ENCODE data around the gene CCR9.
"Not testable (repeated sequence)": the region's sequence is repeated elsewhere in the genome, so short reads cannot be mapped to it uniquely, and the experiment has no call there.

Gene CCR9, protein sequence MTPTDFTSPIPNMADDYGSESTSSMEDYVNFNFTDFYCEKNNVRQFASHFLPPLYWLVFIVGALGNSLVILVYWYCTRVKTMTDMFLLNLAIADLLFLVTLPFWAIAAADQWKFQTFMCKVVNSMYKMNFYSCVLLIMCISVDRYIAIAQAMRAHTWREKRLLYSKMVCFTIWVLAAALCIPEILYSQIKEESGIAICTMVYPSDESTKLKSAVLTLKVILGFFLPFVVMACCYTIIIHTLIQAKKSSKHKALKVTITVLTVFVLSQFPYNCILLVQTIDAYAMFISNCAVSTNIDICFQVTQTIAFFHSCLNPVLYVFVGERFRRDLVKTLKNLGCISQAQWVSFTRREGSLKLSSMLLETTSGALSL

DNA sequence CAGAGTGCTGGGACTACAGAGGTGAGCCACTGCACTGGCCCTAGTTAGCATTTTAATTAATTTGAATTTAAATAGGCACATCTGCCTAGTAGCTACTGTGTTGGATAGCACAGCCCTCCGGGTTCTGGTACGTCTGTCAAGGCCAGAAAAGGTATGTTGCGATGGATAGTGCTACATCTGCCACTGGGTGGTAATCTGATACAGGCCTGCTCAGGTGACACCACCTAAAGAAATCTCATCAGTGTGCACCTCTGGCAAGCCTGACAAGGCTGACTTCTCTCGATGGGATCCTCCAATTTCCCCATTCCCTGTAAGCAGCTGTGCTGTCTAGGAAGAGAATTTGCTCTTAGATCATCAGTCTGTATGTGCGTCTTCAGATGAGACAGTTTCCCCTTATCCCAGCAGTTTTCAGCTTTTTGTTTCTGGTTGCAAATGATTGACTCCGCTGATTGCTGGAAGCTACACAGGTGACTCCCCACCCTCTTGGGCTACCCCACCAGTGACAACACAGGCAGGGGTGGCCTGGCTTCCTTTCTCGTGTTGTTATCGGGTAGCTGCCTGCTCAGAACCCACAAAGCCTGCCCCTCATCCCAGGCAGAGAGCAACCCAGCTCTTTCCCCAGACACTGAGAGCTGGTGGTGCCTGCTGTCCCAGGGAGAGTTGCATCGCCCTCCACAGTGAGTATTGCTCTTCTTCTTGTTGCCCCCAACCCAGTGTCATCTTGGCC, at the start of gene CCR9:
Gene CCR9 (plus strand): TSS at position 565 of the 727 bp plus-strand sequence. CDS start 8,391 bp downstream, outside the sequence.
- no peak for DNase-seq (ENCODE audit: low read depth in 2 of 3, low spot score in 2 of 3)

DNA sequence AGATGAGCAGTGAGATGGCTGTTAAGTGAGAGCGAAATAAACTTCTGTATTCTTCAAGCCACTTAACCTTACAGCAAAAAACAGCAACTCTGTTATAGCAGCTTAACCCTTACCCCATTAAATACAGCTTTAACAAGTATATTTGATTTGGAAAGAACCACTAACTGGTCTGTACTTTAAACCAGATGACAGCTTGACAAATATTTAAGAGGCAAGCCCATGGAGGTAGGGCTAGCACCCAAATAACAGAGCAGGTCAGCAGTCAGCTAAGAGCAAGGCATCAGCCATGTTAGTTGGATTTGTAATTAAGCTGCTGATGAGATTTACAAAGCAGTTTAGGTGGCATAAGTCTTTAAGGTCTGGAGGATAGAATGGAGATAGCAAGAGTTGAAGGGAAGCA, 47.9 kb upstream of the CCR9 start:
- no peak for DNase-seq (ENCODE audit: low read depth in 2 of 3, low spot score in 2 of 3)

DNA sequence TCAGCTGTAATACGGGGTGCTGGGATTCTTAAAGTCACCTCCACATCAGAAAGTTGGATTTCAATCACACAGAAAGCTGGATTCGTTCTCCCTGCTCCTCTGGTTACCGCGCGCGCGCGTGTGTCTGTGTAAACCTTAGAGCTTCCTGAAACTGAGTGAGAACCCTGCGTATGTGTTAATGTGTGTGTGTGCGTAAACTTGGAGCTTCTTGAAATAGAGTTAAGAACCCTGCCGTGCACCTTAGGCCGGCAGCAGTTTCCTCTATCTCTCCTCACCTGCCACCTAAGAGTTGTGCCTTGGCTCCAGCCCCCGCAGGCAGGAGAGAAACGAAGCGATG, 45.0 kb upstream of the CCR9 start:
- DNase-seq (ENCODE audit: low read depth in 2 of 3, low spot score in 2 of 3), result no peak

DNA sequence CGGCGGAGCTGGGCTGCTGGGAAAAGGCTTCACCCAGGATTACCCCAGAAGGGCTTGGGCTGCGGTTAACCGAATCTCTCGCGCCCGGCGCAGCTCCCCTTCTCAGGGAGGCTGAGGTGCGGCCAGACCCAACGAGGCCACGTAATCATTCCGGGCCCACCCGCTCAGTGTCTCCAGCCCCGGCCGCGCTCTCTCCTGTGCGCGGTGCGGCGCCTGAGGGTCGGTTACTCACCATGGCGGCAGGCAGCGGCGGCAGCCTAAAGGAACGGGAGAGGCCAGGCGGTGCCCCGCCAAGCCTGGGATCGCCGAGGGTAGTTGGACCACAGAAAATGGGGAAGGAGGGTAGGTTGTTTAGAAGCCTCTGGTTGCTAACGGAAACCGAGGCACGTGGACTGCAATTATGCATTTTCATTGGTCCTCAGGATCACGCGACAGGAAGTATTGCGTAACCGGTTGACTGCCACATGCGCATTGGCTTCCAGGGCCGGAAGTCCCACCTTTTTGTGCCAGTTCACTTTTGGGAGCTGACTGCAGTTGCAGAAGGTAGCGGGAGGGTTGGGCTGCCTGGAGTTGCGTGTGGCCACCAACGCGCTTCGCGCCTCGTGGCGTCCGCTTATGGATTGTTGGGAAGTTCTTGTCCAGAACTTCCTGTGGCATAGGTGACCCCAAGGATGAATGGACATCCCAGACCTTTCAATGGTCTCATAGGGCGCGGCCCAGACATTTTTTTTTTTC, 44.4 kb upstream of the CCR9 start, which contains the start of gene LZTFL1:
Gene LZTFL1 (minus strand): TSS at position 363 of the 735 bp plus-strand sequence. CDS start 128 bp downstream, at position 235.
- DNase-seq (ENCODE audit: low read depth in 2 of 3, low spot score in 2 of 3), result peak; percentile 60 to 77 (median 63)

DNA sequence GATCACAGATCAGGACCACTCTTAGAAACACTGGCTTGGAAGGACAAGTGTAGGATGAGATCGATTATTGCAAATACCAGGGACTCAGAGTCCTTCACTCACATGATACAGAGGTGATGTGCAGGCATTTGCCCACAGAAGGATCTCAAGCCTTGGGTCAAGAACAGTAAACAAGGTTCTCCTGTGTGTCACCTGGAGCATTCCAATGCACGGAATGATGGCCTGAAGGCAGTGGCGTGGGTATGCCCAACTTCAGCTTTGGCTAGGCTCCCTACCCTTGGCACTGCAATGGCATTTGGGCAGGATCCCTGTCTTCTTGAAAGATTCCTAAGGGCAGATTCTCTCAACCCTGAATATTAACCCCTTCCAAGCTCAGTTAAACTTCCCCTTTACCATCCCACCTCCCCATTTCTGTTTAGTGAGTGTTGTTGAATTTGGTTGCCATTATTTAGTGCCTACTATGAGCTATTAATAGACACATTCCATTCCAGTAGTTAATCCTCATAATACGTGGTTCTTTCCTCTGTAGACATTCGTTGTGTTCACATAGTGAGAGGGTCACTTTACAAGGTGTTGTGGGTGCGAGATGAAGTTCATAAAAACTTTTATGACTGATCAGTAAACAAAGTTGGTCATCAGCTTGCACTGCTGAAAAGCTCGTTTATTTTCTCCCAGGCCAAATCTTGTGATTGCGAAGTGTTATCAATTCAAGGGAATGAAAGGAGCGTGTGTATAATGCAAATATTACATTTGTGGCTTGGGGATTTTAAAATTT, 43.3 kb upstream of the CCR9 start:
- no peak for DNase-seq (ENCODE audit: low read depth in 2 of 3, low spot score in 2 of 3)

DNA sequence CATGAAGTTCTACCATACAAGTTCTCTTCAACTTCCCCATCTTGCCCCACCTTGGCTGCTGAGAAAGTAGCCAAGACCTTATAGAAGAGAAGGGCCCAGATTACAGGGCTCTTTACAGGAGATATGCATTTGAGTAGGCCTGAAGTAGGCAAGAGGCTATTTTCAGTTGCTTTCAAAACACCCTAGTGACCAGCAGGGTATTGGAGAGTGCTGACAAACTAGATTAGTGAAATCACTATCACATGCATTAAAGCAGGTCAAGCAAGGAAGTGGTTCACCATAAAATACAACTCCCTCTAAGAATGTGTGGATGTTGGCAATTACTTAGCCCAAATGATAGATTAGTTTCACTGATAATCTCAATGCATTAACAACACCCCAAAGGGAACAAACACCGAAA, 41.7 kb upstream of the CCR9 start:
- no peak for DNase-seq (ENCODE audit: low read depth in 2 of 3, low spot score in 2 of 3)

DNA sequence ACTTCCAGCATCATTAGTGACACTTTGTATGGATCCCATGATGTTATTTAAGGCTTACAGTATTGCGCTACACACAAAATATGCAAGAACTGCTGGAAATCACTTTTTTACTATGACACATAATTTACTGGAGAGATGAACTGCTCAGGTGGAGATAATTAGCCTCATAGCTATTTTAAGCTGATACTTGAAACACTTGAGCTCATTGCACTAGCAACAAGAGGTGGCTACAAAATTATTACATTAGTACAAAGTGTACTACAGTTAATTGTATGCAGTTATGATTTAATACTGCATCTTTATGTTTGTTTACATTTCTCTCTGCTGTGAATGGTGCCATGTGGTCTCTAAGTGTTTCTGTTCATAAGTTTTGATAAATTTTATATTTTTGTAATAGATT, 38.0 kb upstream of the CCR9 start:
- DNase-seq (ENCODE audit: low read depth in 2 of 3, low spot score in 2 of 3), result no peak

DNA sequence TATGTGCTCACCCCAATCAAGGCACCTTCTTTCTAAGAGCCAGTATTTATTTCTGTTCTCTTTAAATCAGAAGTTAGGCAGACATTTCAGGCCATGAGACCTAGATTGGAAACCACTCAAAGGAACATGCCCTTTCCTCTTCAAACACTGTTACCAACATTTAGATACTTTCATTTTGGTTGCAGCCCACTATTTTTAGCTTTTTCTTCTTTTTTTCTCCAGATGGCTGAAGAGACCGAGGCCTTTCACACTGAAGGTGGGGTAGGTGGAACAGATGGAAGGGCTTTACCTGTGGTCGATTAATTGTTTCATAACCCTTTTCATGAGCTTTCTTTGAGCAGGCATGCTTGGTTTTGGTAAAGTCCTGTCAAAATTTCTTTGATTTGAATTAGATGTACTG, 33.5 kb upstream of the CCR9 start:
- no peak for DNase-seq (ENCODE audit: low read depth in 2 of 3, low spot score in 2 of 3)

DNA sequence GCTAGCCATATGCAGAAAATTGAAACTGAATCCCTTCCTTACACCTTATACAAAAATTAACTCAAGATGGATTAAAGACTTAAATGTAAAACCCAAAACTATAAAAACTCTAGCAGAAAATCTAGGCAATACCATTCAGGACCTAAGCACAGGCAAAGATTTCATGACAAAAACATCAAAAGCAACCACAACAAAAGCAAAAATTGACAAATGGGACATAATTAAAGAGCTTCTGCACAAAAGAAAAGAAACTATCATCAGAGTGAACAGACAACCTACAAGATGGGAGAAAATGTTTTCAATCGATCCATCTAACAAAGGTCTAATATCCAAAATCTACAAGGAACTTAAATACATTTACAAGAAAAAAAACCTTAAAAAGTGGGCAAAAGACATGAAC, 30.0 kb upstream of the CCR9 start:
- not testable (repeated sequence) for DNase-seq (ENCODE audit: low read depth in 2 of 3, low spot score in 2 of 3)

DNA sequence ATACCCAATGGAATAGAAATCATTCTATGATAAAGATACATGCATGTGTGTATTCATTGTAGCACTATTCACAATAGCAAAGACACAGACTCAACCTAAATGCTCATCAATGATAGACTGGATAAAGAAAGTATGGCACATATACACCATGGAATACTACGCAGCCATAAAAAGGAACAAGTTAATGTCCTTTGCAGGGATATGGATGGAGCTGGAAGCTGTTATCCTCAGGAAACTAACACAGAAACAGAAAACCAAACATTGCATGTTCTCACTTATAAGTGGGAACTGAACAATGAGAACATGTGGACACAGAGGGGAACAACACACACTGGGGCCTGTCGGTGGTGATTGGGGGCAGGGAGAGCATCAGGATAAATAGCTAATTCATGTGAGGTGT, 29.3 kb upstream of the CCR9 start:
- DNase-seq (ENCODE audit: low read depth in 2 of 3, low spot score in 2 of 3), result not testable (repeated sequence)

DNA sequence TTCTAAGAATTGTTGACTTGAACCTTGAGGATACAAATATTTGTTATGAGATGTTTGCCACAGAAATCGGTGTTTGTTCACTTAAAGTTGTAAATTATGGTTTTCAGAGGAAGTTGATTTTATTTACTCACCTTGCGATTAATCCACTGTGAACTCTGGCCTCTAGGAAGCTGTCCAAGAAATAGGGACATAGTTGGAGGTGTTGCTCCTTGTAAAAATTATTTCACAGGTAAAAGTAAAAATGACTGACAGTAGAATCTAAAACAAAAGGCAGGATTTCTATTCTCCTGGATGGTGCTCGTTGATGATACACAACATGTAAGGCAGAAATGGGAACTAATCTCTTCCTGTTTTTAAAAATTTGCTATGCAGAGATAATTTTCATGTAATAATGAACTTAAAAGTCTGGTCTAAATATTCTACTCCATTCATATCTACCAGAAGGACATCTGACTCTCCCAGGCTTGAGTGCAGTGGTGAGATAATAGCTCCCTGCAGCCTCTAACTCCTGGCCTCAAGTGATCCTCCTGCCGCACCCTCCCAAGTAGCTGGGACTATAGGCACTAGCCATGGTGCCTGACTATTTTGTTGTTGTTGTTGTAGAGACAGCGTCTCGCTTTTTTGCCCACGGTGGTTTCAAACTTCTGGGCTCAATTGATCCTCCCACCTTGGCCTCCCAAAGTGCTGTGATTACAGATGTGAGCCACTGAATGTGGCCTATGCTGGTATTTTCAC, 27.4 kb upstream of the CCR9 start:
- DNase-seq (ENCODE audit: low read depth in 2 of 3, low spot score in 2 of 3), result no peak

DNA sequence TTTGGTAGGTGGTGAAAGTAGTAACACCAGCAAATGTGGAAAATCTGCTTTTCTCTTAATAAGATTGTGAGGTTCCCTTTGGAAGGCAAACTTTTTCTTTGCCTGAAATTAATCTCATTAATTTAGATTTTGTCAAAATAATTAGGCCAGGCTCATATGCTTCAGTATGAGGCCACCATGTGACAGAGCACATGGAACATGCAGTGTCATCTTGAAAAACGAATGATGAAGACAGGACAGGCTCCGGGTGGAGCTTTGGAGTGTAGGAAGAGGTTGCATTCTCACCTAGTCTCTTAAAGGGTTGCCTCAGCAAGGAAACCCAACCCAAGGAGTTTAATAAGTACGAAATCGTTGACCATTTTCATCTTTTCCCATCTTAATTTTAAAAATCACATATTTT, 25.9 kb upstream of the CCR9 start:
- no peak for DNase-seq (ENCODE audit: low read depth in 2 of 3, low spot score in 2 of 3)

DNA sequence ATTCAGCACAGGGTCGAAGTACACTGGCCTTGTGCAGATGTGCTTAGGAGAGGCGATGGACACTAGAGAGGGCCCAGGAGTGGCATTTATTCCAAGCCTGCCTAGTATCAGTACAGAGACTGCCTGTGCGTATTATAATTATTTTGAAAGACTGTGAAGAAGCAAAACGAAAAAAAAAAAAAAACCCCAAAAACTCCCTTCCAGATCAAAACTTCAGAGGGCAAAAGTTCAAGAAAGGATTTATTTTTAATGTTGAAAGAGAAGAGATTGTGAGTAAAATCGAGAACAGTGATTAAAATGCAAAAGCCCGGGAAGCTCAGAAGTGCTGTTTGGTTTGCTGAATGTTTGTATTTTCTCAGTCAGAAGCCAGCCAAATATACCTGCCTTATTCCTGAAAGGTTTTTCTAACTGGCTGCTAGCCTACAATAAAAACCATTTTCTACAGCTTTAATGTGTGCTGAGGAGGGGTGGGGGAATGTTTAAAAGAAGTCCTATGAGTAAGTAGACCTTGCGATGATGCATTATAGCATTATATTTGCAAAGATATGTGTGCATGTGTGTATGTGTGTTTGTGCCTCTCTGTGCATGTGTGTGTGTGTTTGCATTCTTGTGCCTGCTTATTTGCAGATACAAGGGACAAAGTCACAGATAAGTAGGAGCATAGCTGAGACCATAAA, 25.2 kb upstream of the CCR9 start:
- no peak for DNase-seq (ENCODE audit: low read depth in 2 of 3, low spot score in 2 of 3)

DNA sequence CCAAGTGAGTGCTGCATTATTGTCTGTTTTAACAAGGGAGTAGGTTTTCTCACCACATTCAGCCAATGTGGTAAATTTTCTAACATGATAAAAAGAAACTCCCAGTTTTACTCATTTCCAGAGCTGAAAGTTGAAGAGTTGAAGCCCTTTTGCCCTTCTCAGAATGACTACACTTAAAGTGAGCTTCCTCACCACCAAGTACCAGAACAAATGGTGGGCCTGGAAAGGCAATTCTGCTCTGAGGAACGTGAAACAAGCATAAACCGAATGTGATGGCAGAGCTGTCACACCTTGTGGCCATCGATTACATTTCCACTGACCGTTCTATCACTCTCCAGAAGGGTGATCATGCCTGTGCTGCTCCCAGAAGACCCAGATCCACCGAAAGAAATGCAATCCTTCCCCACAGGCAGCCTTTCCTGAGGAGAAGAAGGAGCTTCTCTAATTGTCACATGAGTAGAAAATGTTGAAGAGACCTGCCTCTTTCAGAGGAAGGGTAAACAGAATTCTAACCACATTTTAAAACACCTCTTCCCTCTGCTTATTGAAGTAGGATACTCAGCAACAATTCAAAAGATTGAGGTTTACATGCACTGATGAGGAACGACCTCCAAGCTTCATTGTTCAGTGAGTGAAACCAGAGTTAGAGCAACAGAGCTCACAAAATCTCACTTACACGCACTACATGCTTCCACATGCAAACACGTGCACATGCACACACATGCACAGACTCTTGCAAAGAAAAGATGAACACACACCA, 21.4 kb upstream of the CCR9 start:
- DNase-seq (ENCODE audit: low read depth in 2 of 3, low spot score in 2 of 3), result no peak

DNA sequence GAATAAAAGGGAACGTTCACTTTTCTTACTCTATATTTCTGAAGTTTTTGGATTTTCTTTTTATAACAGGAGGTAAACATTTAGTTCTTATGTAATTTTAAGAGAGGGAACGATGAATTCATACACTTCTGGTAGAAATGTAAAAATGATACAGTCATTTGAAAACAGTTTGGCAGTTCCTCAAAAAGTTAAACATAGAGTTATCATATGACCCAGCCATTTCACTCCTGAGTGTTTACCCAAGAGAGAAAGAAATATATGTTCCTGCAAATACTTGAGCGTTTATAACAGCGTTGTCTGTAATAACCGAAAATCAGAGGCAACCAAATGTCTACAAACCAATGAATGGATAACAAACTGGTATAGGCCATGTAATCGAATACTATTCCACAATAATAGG, 20.8 kb upstream of the CCR9 start:
- DNase-seq (ENCODE audit: low read depth in 2 of 3, low spot score in 2 of 3), result no peak

DNA sequence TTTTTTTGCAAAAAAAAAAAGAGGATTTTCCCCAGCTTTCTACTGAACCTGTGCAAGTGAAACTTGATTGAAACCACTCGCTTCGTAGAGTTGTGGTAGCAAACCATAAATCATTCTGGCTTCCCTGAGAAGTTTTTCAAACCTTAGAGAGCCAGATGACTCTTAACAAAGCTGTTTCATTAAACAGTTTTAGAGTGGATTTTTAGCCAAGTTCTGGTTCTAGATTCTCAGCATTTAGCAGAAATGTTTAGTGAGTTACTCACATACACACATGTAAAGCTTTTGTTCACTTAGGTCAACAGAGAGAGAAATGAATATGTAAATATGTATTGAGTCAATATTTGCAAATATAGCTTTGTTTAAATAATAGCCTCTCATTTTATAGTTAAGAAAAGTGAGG, 18.1 kb upstream of the CCR9 start:
- DNase-seq (ENCODE audit: low read depth in 2 of 3, low spot score in 2 of 3), result no peak

DNA sequence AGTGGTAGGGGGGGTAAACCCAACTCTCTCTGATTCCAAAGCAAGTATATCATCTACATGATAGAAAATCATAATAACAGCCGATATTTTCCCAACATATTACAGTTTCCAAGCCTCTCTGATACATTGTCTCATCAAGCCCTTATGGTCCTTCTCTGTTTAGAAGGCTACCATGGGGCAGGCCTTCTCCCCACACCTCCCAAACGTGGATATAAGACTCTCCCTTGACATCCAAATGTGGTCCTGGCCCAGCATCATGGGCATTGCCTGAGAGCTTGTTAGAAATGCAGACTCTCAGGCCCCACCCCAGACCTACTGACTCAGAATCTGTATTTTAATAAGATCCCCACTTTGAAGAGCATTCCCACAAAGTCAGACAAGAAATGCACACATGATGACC, 17.7 kb upstream of the CCR9 start:
- no peak for DNase-seq (ENCODE audit: low read depth in 2 of 3, low spot score in 2 of 3)

DNA sequence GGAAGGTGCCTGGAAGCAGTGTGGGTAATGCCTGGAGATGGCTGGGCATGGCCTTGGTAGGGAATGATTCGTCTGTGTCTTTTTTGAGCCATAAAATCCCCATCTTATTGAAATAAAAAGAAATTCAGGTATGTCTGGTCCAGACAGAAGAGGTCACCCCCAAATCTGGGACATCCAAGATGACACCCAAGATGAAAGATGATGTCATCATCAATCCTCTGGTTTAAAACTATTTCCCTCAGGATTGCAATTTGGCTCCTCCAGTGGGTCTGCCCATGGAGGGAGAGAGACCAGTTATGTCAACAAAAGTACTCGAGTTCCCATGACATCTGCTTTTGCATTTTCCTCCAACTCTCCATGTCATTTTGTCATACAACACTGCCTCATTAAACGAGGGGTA, 16.7 kb upstream of the CCR9 start:
- no peak for DNase-seq (ENCODE audit: low read depth in 2 of 3, low spot score in 2 of 3)

DNA sequence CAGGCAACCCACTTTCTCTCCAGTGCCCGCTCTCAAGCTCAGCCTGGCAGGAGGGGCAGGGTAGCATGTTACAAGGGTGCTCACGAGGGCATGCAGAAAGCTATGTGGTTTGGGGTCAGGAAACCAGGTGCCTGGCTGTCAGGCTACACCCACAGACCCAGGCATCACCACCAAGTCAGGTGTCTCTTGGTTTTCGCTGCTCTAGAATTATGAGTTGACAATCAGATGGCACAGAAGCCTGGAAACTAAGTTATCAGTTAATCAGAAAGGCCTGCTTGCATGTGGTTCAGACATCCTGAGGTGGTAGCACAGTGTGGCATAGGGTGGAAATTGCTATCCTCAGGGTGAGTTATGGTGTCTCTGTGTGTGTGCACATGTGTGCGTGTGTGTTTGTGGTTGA, 16.2 kb upstream of the CCR9 start:
- DNase-seq (ENCODE audit: low read depth in 2 of 3, low spot score in 2 of 3), result peak in 1 of 3 experiments; percentile 11
